GM23248 (cell line): ENCODE data around the gene HSPH1.

Experiments used
- EZH2 ChIP-seq: fragments of 200-600 bp; sonication (generic); IDR thresholded peaks from 2 replicates; pipeline ENCODE4 v1.6.1; 2018; ENCODE audit warnings: antibody characterized with exemption, mild to moderate bottlenecking; ENCODE audit not compliant: insufficient read depth, poor library complexity, severe bottlenecking
- EZH2phosphoT487 ChIP-seq: fragments of 200-600 bp; sonication (generic); IDR thresholded peaks from 2 replicates; pipeline ENCODE4 v1.6.1; 2018; ENCODE audit warnings: antibody characterized with exemption, moderate library complexity, mild to moderate bottlenecking, low read depth; ENCODE audit not compliant: insufficient read depth

DNA sequence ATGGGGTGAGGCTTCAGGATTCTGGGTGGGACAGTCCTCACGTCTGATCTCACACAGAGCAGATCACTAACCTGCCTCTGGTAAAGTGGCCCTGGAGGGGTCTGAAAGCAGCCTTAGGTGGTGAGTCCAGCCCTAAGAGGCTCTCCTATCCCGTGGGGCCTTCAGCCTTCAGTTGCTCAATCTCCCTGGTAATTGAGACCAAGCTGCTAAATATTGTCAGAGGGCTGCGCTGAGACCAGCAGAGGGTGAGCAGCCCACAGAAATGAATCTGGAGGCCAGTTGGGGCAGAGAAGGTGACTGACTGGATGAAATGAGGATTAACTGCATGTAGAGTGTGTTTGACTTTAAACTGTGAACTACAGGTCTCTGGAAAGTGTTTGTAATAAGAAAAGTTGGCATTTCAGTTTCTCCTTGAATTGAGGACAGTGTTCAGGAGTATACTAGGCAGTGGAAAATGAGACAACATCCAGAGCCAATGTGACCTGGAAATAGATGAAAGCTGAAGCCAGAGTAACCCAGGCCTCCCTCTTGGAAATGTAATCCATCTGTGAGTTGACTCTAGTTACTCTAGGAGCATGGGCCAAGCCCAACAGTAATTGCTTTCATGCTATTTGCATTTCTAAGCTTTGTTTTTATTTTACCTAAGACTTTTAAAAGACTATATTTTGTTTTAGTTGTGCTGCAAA is 14.3 kb upstream of the HSPH1 start:
- TF ChIP-seq EZH2 (no peak), EZH2phosphoT487 (no peak)
